PFSK-1 (cell line): ENCODE measurements around the gene CALHM6.

Experiments used
- FOXP2 ChIP-seq: optimal IDR thresholded peaks from 2 replicates; pipeline ENCODE3; 2011; ENCODE audit warnings: borderline replicate concordance, control low read depth, inconsistent platforms; ENCODE audit not compliant: insufficient read depth; ENCODE audit errors: extremely low read length, extremely low read depth
- POLR2AphosphoS5 ChIP-seq: IDR thresholded peaks from 2 replicates; pipeline ENCODE4 v1.6.1; 2012; ENCODE audit warnings: low read depth, mild to moderate bottlenecking, control low read depth, low read length, moderate library complexity
- REST ChIP-seq, 2 experiments: IDR thresholded peaks; 2 replicates each; pipeline versions ENCODE4 v1.6.1 to v1.8.0; 2011 to 2012; ENCODE audit warnings: low read depth in 2 of 2, low read length in 2 of 2, control low read depth in 1 of 2, inconsistent platforms in 1 of 2, mild to moderate bottlenecking in 1 of 2, moderate library complexity in 1 of 2; ENCODE audit not compliant: insufficient read depth in 1 of 2
- SIN3A ChIP-seq: IDR thresholded peaks from 2 replicates; pipeline ENCODE4 v1.6.1; 2012; ENCODE audit warnings: mild to moderate bottlenecking, low read length, moderate library complexity, borderline replicate concordance; ENCODE audit not compliant: insufficient read depth
- TAF1 ChIP-seq: IDR thresholded peaks from 2 replicates; pipeline ENCODE4 v1.6.1; 2012; ENCODE audit warnings: low read length, control low read depth, borderline replicate concordance; ENCODE audit not compliant: insufficient read depth

CALHM6 gene

GRCh38 chr6:116476002-116476678 is 15.0 kb downstream of the CALHM6 start:
- TF ChIP-seq REST (IDR thresholded peaks at IDR 0.05; ENCODE audit: insufficient read depth in 1 of 2, low read depth in 2 of 2, low read length in 2 of 2): no peak

- TF ChIP-seq SIN3A: no peak
- no peak for TF ChIP-seq TAF1
- no peak for TF ChIP-seq POLR2AphosphoS5
- no peak for TF ChIP-seq REST (IDR thresholded peaks at IDR 0.05; ENCODE audit: insufficient read depth in 1 of 2, low read depth in 2 of 2, low read length in 2 of 2)
- no peak for TF ChIP-seq FOXP2
Observed at GRCh38 chr6:116482780-116483179, 21.6 kb downstream of the CALHM6 start.

GRCh38 chr6:116483616-116484015 is 22.4 kb downstream of the CALHM6 start:
- no peak for TF ChIP-seq POLR2AphosphoS5
- TF ChIP-seq FOXP2: no peak
- TF ChIP-seq TAF1: no peak
- no peak for TF ChIP-seq REST (IDR thresholded peaks at IDR 0.05; ENCODE audit: insufficient read depth in 1 of 2, low read depth in 2 of 2, low read length in 2 of 2)
- TF ChIP-seq SIN3A: no peak

DNA sequence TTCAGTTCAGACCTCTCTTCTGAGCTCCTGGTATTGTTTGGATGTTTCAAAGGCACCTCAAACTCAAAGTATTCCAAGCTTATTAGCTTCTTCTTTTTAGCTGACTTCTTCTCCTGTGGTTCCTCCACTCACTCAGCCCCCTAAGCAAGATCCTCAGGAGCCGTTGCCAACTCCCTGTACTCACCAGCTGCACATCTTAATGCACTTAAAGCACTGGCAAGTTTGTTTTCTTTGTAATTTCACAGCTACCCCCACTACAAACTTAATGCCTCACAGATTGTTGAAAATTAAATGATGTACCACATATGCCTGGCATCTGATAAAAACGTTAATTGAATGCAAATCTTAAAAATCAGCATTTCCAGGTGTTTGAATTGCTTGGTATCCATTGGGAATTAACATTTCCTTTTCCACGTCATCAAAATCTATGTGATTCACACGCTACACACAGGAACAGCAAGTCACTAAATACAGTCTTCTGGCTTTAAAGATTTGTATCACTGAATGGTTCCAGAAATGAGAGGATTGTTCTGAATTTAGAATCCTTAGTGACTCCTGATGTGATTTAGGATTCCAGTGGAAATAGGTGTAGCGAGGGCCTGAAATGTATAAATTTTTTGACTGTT is 24.5 kb downstream of the CALHM6 start:
- no peak for TF ChIP-seq REST (IDR thresholded peaks at IDR 0.05; ENCODE audit: insufficient read depth in 1 of 2, low read depth in 2 of 2, low read length in 2 of 2)
- TF ChIP-seq FOXP2: no peak

DNA sequence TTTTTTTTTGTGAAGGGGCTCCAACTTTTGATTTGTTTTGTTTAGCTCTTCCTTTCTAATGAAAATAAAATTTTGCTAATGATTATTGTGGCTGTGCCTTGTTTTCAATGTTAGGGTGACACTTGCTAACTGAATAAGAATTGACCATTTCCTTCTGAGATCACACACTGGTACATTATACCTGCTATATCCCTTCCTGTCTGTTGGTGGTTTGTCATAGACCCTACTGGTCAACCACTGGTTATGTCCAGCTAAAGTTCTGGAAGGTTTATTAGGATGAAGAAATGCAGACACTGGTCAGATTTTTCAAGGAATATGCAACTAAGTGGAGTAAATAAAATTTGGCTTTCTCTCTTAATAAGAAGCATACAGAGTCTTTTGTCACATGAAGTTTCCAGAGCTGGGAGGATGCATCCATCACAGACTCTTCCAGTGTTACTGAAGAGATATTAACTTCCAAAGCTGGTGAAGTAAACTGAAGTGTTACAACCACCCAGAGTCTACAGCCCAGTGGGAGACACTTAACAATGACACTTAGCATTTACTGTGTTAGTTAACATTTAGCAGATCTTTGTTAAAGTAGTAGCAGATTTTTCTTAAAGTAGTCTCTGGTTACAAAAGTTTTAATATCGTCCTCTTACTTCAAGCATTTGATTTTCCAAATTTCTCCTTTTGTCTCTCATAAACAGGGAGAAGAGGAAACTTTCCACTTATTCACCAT is 30.6 kb downstream of the CALHM6 start:
- TF ChIP-seq TAF1 (no peak), REST (IDR thresholded peaks at IDR 0.05; ENCODE audit: insufficient read depth in 1 of 2, low read depth in 2 of 2, low read length in 2 of 2) (no peak), SIN3A (no peak), POLR2AphosphoS5 (no peak), FOXP2 (no peak)
